ENCODE results near the gene CPEB3.

Gene CPEB3

GRCh38 chr10:92290076-92290836 is 622 bp downstream of the CPEB3 start:
- peak; percentile 4 for DNase-seq (ENCODE audit: extremely low read depth, low read depth)
- no peak for TF ChIP-seq CTCF (IDR thresholded peaks at IDR 0.05; ENCODE audit: low read depth, low read length)

GRCh38 chr10:92284112-92284704 is 6.7 kb downstream of the CPEB3 start:
- TF ChIP-seq CTCF (IDR thresholded peaks at IDR 0.05; ENCODE audit: low read depth, low read length): no peak
- no peak for DNase-seq (ENCODE audit: extremely low read depth, low read depth)

- no peak for TF ChIP-seq CTCF (IDR thresholded peaks at IDR 0.05; ENCODE audit: low read depth, low read length)
- no peak for DNase-seq (ENCODE audit: extremely low read depth, low read depth)
Observed at GRCh38 chr10:92278996-92279696, 11.7 kb downstream of the CPEB3 start.

- TF ChIP-seq CTCF (IDR thresholded peaks at IDR 0.05; ENCODE audit: low read depth, low read length): no peak
- DNase-seq (ENCODE audit: extremely low read depth, low read depth): no peak
Observed at GRCh38 chr10:92274071-92274470, 16.8 kb downstream of the CPEB3 start.

- TF ChIP-seq CTCF (IDR thresholded peaks at IDR 0.05; ENCODE audit: low read depth, low read length): no peak
Observed at GRCh38 chr10:92268748-92269147, 22.1 kb downstream of the CPEB3 start.

GRCh38 chr10:92267343-92267742 is 23.5 kb downstream of the CPEB3 start:
- no peak for DNase-seq (ENCODE audit: extremely low read depth, low read depth)
- TF ChIP-seq CTCF (IDR thresholded peaks at IDR 0.05; ENCODE audit: low read depth, low read length): no peak

More at GRCh38 chr10:92268748-92269147, 22.1 kb downstream of the CPEB3 start:
- DNase-seq (ENCODE audit: extremely low read depth, low read depth): no peak

All from AG09319 (cell line).